Stimulated activated memory B cell treated with anti-CD40 and anti-IgM and Interleukin-4, amounts not matched to agents 10 μg/mL and 1 μg/mL and 100 μg/mL, for 72 hours (primary cell): ENCODE data around the gene CKAP2.
"Not testable (repeated sequence)": the region's sequence is repeated elsewhere in the genome, so short reads cannot be mapped to it uniquely, and the experiment has no call there.

Experiments used
- ATAC-seq: fragments of 150-1000 bp; cut with Tn5 transposase; 2 replicates; pipeline ENCODE4 v1.10.0; 2021
- H3K27ac Mint-ChIP-seq: one replicate; pipeline ENCODE4 v1.8.0; 2022; ENCODE audit warnings: mild to moderate bottlenecking, mixed read lengths
- H3K27me3 Mint-ChIP-seq: one replicate; pipeline ENCODE4 v1.8.0; 2022; ENCODE audit warnings: mixed read lengths
- H3K36me3 Mint-ChIP-seq: one replicate; pipeline ENCODE4 v1.8.0; 2022; ENCODE audit warnings: mixed read lengths
- H3K4me1 Mint-ChIP-seq: one replicate; pipeline ENCODE4 v1.8.0; 2022; ENCODE audit warnings: mixed read lengths
- H3K4me3 Mint-ChIP-seq: one replicate; pipeline ENCODE4 v1.8.0; 2022; ENCODE audit warnings: mild to moderate bottlenecking, moderate library complexity, mixed read lengths
- H3K9me3 Mint-ChIP-seq: one replicate; pipeline ENCODE4 v1.8.0; 2022; ENCODE audit warnings: mixed read lengths

The CKAP2 gene

GRCh38 chr13:52454820-52455676, at the start of gene CKAP2:
CKAP2 (plus strand) TSS chr13:52455478; CDS start chr13:52455557, 79 bp downstream.
- peak; percentile 93 for ATAC-seq
- Mint-ChIP-seq H3K27ac (peak within 1 kb of the TSS; percentile 91), H3K27me3 (no peaks in the 10 kb centered on the region), H3K9me3 (no peaks in the 10 kb centered on the region), H3K36me3 (peaks cover 6% of the 10 kb centered on the region), H3K4me1 (peaks cover 23% of the 10 kb centered on the region), H3K4me3 (peak within 1 kb of the TSS; percentile 91)

GRCh38 chr13:52405767-52406494, 49.3 kb upstream of the CKAP2 start, which contains the start of gene THSD1:
THSD1 (minus strand) TSS chr13:52406172; CDS start chr13:52402600, 3,572 bp downstream.
- H3K36me3 Mint-ChIP-seq = peaks cover 12% of the 10 kb centered on the region
- H3K27me3 Mint-ChIP-seq = peaks cover 37% of the 10 kb centered on the region
- peak; percentile 51 for ATAC-seq
- H3K9me3 Mint-ChIP-seq = no peaks in the 10 kb centered on the region
- no peak within 1 kb of the TSS for H3K27ac Mint-ChIP-seq
- peak within 1 kb of the TSS; percentile 76 for H3K4me3 Mint-ChIP-seq
- H3K4me1 Mint-ChIP-seq = peaks cover 24% of the 10 kb centered on the region

GRCh38 chr13:52406629-52407028, 48.6 kb upstream of the CKAP2 start:
- H3K4me3 Mint-ChIP-seq = no peak overlapping the region
- peaks cover 37% of the 10 kb centered on the region for H3K27me3 Mint-ChIP-seq

GRCh38 chr13:52407436-52407835, 47.8 kb upstream of the CKAP2 start:
- peaks cover 23% of the 10 kb centered on the region for H3K36me3 Mint-ChIP-seq
- not testable (repeated sequence) for H3K9me3 Mint-ChIP-seq, ATAC-seq, H3K27ac Mint-ChIP-seq, H3K4me3 Mint-ChIP-seq
- H3K4me1 Mint-ChIP-seq = peaks cover 24% of the 10 kb centered on the region
- peaks cover 37% of the 10 kb centered on the region for H3K27me3 Mint-ChIP-seq

More at GRCh38 chr13:52406629-52407028, 48.6 kb upstream of the CKAP2 start:
- Mint-ChIP-seq H3K9me3 (no peaks in the 10 kb centered on the region), H3K4me1 (peaks cover 24% of the 10 kb centered on the region), H3K36me3 (peaks cover 14% of the 10 kb centered on the region), H3K27ac (no peak overlapping the region)
- ATAC-seq = no peak

GRCh38 chr13:52408071-52408658, 47.1 kb upstream of the CKAP2 start:
- not testable (repeated sequence) for H3K9me3 Mint-ChIP-seq, H3K27ac Mint-ChIP-seq, ATAC-seq, H3K4me3 Mint-ChIP-seq
- Mint-ChIP-seq H3K4me1 (peaks cover 24% of the 10 kb centered on the region), H3K36me3 (peaks cover 23% of the 10 kb centered on the region), H3K27me3 (peaks cover 30% of the 10 kb centered on the region)

GRCh38 chr13:52411629-52412028, 43.6 kb upstream of the CKAP2 start:
- ATAC-seq = peak; percentile 41
- Mint-ChIP-seq H3K36me3 (peaks cover 45% of the 10 kb centered on the region), H3K4me3 (no peak overlapping the region), H3K9me3 (no peaks in the 10 kb centered on the region), H3K4me1 (no peaks in the 10 kb centered on the region), H3K27ac (no peak overlapping the region), H3K27me3 (peaks cover 2% of the 10 kb centered on the region)

- Mint-ChIP-seq H3K4me3 (no peak overlapping the region), H3K36me3 (peaks cover 45% of the 10 kb centered on the region), H3K9me3 (no peaks in the 10 kb centered on the region), H3K27me3 (no peaks in the 10 kb centered on the region), H3K27ac (no peak overlapping the region), H3K4me1 (no peaks in the 10 kb centered on the region)
- ATAC-seq = no peak
These were observed 43.1 kb upstream of the CKAP2 start for GRCh38 chr13:52412128-52412527.

- Mint-ChIP-seq H3K27ac (no peak overlapping the region), H3K27me3 (no peaks in the 10 kb centered on the region), H3K4me1 (no peaks in the 10 kb centered on the region), H3K36me3 (peaks cover 51% of the 10 kb centered on the region), H3K9me3 (no peaks in the 10 kb centered on the region), H3K4me3 (no peak overlapping the region)
- no peak for ATAC-seq
These were observed 41.2 kb upstream of the CKAP2 start for GRCh38 chr13:52414051-52414450.

GRCh38 chr13:52414963-52415362, 40.3 kb upstream of the CKAP2 start:
- H3K27me3 Mint-ChIP-seq = no peaks in the 10 kb centered on the region
- no peaks in the 10 kb centered on the region for H3K9me3 Mint-ChIP-seq
- H3K4me1 Mint-ChIP-seq = no peaks in the 10 kb centered on the region
- no peak overlapping the region for H3K4me3 Mint-ChIP-seq
- ATAC-seq = no peak
- H3K36me3 Mint-ChIP-seq = peaks cover 56% of the 10 kb centered on the region
- H3K27ac Mint-ChIP-seq = no peak overlapping the region

- no peak for ATAC-seq
- Mint-ChIP-seq H3K27me3 (no peaks in the 10 kb centered on the region), H3K36me3 (peaks cover 61% of the 10 kb centered on the region), H3K4me3 (no peak overlapping the region), H3K4me1 (no peaks in the 10 kb centered on the region), H3K9me3 (no peaks in the 10 kb centered on the region), H3K27ac (no peak overlapping the region)
These were observed 36.2 kb upstream of the CKAP2 start for GRCh38 chr13:52419080-52419479.

- no peak for ATAC-seq
- H3K9me3 Mint-ChIP-seq = no peaks in the 10 kb centered on the region
- H3K36me3 Mint-ChIP-seq = peaks cover 62% of the 10 kb centered on the region
- H3K27ac Mint-ChIP-seq = no peak overlapping the region
- H3K4me3 Mint-ChIP-seq = no peak overlapping the region
- no peaks in the 10 kb centered on the region for H3K27me3 Mint-ChIP-seq
- no peaks in the 10 kb centered on the region for H3K4me1 Mint-ChIP-seq
These were observed 34.1 kb upstream of the CKAP2 start for GRCh38 chr13:52421216-52421615.

- Mint-ChIP-seq H3K9me3 (no peaks in the 10 kb centered on the region), H3K36me3 (peaks cover 46% of the 10 kb centered on the region), H3K27me3 (no peaks in the 10 kb centered on the region), H3K27ac (no peak overlapping the region), H3K4me3 (no peak overlapping the region), H3K4me1 (no peaks in the 10 kb centered on the region)
- no peak for ATAC-seq
These were observed 27.0 kb upstream of the CKAP2 start for GRCh38 chr13:52428295-52428694.

- Mint-ChIP-seq H3K4me3 (no peak overlapping the region), H3K36me3 (peaks cover 48% of the 10 kb centered on the region)
These were observed 22.8 kb upstream of the CKAP2 start for GRCh38 chr13:52432456-52432855.

GRCh38 chr13:52446265-52446664, 9.0 kb upstream of the CKAP2 start:
- Mint-ChIP-seq H3K4me3 (no peak overlapping the region), H3K27me3 (no peaks in the 10 kb centered on the region), H3K27ac (no peak overlapping the region), H3K9me3 (no peaks in the 10 kb centered on the region), H3K4me1 (peaks cover 37% of the 10 kb centered on the region), H3K36me3 (no peaks in the 10 kb centered on the region)
- no peak for ATAC-seq

More at GRCh38 chr13:52432456-52432855, 22.8 kb upstream of the CKAP2 start:
- no peak overlapping the region for H3K27ac Mint-ChIP-seq
- H3K4me1 Mint-ChIP-seq = peaks cover 5% of the 10 kb centered on the region
- H3K27me3 Mint-ChIP-seq = no peaks in the 10 kb centered on the region
- no peak for ATAC-seq
- H3K9me3 Mint-ChIP-seq = no peaks in the 10 kb centered on the region

GRCh38 chr13:52447354-52447753, 7.9 kb upstream of the CKAP2 start:
- H3K4me3 Mint-ChIP-seq = no peak overlapping the region
- H3K9me3 Mint-ChIP-seq = no peaks in the 10 kb centered on the region
- peaks cover 35% of the 10 kb centered on the region for H3K4me1 Mint-ChIP-seq
- ATAC-seq = no peak
- no peak overlapping the region for H3K27ac Mint-ChIP-seq
- H3K27me3 Mint-ChIP-seq = no peaks in the 10 kb centered on the region
- H3K36me3 Mint-ChIP-seq = no peaks in the 10 kb centered on the region
